GM10266 (cell line): ENCODE measurements around the gene SYNE2.
"Not testable (repeated sequence)": the region's sequence is repeated elsewhere in the genome, so short reads cannot be mapped to it uniquely, and the experiment has no call there.

Experiments
- DNase-seq: peaks from one replicate; pipeline ENCODE4 v3.0.0; 2012; ENCODE audit errors: extremely low spot score
- CTCF ChIP-seq: IDR thresholded peaks from 2 replicates; pipeline ENCODE4 v1.5.1; 2012; ENCODE audit warnings: mild to moderate bottlenecking, low read depth; ENCODE audit not compliant: control insufficient read depth, insufficient read depth; ENCODE audit errors: missing control alignments

Gene SYNE2

GRCh38 chr14:64038841-64039542 lies 186.2 kb downstream of the SYNE2 start:
- DNase-seq: no peak
- no peak for TF ChIP-seq CTCF

- TF ChIP-seq CTCF: no peak
- no peak for DNase-seq
Observed at GRCh38 chr14:64040044-64040443, 187.2 kb downstream of the SYNE2 start.

DNA sequence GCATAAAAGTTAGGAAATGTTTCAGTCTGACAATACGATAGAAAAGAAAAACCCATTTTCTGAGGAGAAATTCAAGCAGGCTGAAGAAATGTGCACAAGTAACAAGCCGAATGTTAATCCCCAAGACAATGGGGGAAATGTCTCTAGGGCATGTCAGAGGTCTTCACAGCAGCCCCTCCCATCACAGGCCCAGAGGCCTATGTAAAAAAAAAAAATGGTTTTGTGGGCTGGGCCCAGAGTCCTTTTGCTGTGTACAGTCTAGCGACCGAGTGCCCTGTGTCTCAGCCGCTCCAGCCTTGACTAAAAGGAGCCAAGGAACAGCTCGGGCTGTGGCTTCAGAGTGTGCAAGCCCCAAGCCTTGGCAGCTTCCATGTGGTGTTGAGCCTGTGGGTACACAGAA lies 190.5 kb downstream of the SYNE2 start:
- DNase-seq: not testable (repeated sequence)

- DNase-seq: no peak
- TF ChIP-seq CTCF: no peak
Observed at GRCh38 chr14:64045091-64045490, 192.3 kb downstream of the SYNE2 start.

- no peak for DNase-seq
- no peak for TF ChIP-seq CTCF
Observed at GRCh38 chr14:64049616-64050381, 197.0 kb downstream of the SYNE2 start.

- TF ChIP-seq CTCF: no peak
- no peak for DNase-seq
Observed at GRCh38 chr14:64053694-64054669, 201.2 kb downstream of the SYNE2 start.

GRCh38 chr14:64059454-64060198 lies 206.8 kb downstream of the SYNE2 start:
- TF ChIP-seq CTCF: no peak
- no peak for DNase-seq
